Measurements from ENCODE around the gene ALG10B.

- TF ChIP-seq CTCF (IDR thresholded peaks at IDR 0.05; ENCODE audit: extremely low read depth in 1 of 2, insufficient read depth in 1 of 2, low read depth in 1 of 2, low read length in 2 of 2) (no peak), EZH2 (IDR thresholded peaks at IDR 0.05; ENCODE audit: borderline replicate concordance, low read depth, low read length, severe bottlenecking) (no peak), POLR2A (IDR thresholded peaks at IDR 0.05; ENCODE audit: low read depth, low read length) (no peak)
These were observed 25.9 kb downstream of the ALG10B start for GRCh38 chr12:38342444-38342843.
